MM.1S (cell line): ENCODE data around the gene WFDC6.
"Not testable (repeated sequence)": the region's sequence is repeated elsewhere in the genome, so short reads cannot be mapped to it uniquely, and the experiment has no call there.

Source experiments
- DNase-seq: peaks from one replicate; pipeline ENCODE4 v3.0.0-alpha.2; 2015
- H2AFZ ChIP-seq: fragments of 300-600 bp; sonication (generic); 2 replicates; pipeline ENCODE4 v1.6.0; 2016; ENCODE audit warnings: antibody characterized with exemption, low read length
- H3F3A ChIP-seq: fragments of 300-600 bp; sonication (generic); 2 replicates; pipeline ENCODE4 v1.6.1; 2016; ENCODE audit warnings: mild to moderate bottlenecking, antibody characterized with exemption, low read length, moderate library complexity, mixed read lengths; ENCODE audit not compliant: insufficient read depth
- H3K27ac ChIP-seq: fragments of 300-600 bp; sonication (generic); 2 replicates; pipeline ENCODE4 v1.5.1; 2016; ENCODE audit warnings: mild to moderate bottlenecking, low read length
- H3K27me3 ChIP-seq: fragments of 300-600 bp; sonication (generic); replicated peaks from 2 replicates; pipeline ENCODE4 v1.6.0; 2016; ENCODE audit warnings: low read length; ENCODE audit not compliant: insufficient read depth
- H3K36me3 ChIP-seq: fragments of 300-600 bp; sonication (generic); replicated peaks from 2 replicates; pipeline ENCODE4 v1.6.1; 2016; ENCODE audit warnings: mild to moderate bottlenecking, low read length, mixed read lengths; ENCODE audit not compliant: insufficient read depth
- H3K4me1 ChIP-seq: fragments of 300-600 bp; sonication (generic); 2 replicates; pipeline ENCODE4 v1.6.1; 2016; ENCODE audit warnings: low read length, mixed read lengths
- H3K4me2 ChIP-seq: fragments of 300-600 bp; sonication (generic); 2 replicates; pipeline ENCODE4 v1.6.0; 2016; ENCODE audit warnings: low read depth, low read length
- H3K4me3 ChIP-seq: fragments of 300-600 bp; sonication (generic); 2 replicates; pipeline ENCODE4 v1.5.1; 2016; ENCODE audit warnings: low read length, mixed read lengths
- H3K79me2 ChIP-seq: fragments of 300-600 bp; sonication (generic); 2 replicates; pipeline ENCODE4 v1.6.1; 2016; ENCODE audit warnings: mixed run types, low read length, mixed read lengths
- H3K9ac ChIP-seq: fragments of 300-600 bp; sonication (generic); 2 replicates; pipeline ENCODE4 v1.6.1; 2016; ENCODE audit warnings: low read length, mixed read lengths
- H3K9me2 ChIP-seq: fragments of 300-600 bp; sonication (generic); replicated peaks from 2 replicates; pipeline ENCODE4 v1.6.1; 2016; ENCODE audit warnings: mild to moderate bottlenecking, low read length, mixed read lengths; ENCODE audit not compliant: insufficient read depth
- H3K9me3 ChIP-seq: fragments of 300-600 bp; sonication (generic); replicated peaks from 2 replicates; pipeline ENCODE4 v1.6.1; 2016; ENCODE audit warnings: mild to moderate bottlenecking, low read length, mixed read lengths; ENCODE audit not compliant: insufficient read depth
- H4K20me1 ChIP-seq: fragments of 300-600 bp; sonication (generic); 2 replicates; pipeline ENCODE4 v1.6.1; 2016; ENCODE audit warnings: mild to moderate bottlenecking, low read length, moderate library complexity, mixed read lengths; ENCODE audit not compliant: insufficient read depth
- CTCF ChIP-seq: fragments of 300-600 bp; sonication (generic); IDR thresholded peaks from 2 replicates; pipeline ENCODE4 v1.5.1; 2016; ENCODE audit warnings: antibody characterized with exemption, low read length, mixed read lengths
- EZH2 ChIP-seq: fragments of 300-600 bp; sonication (generic); optimal IDR thresholded peaks from 2 replicates; pipeline ENCODE3; 2017; ENCODE audit warnings: low read depth, mild to moderate bottlenecking, antibody characterized with exemption, low read length, mixed read lengths
- EZH2phosphoT487 ChIP-seq: fragments of 300-600 bp; sonication (generic); IDR thresholded peaks from 2 replicates; pipeline ENCODE4 v1.6.1; 2018; ENCODE audit warnings: antibody characterized with exemption, low read length

WFDC6 gene

GRCh38 chr20:45539382-45539781 is at the start of gene WFDC6:
TSS of gene WFDC6 (minus strand) at chr20:45539482. CDS start at chr20:45539407, 75 bp downstream.
- TF ChIP-seq CTCF, result no peak
- no peak for TF ChIP-seq EZH2phosphoT487
- TF ChIP-seq EZH2, result no peak
- H3K79me2 ChIP-seq, result no peaks in the 10 kb centered on the region
- H3F3A ChIP-seq, result no peaks in the 10 kb centered on the region
- H3K9me2 ChIP-seq, result no peaks in the 10 kb centered on the region
- H3K9ac ChIP-seq, result no peak within 1 kb of the TSS
- no peak within 1 kb of the TSS for H3K27ac ChIP-seq
- no peak within 1 kb of the TSS for H3K4me3 ChIP-seq
- no peaks in the 10 kb centered on the region for H3K4me1 ChIP-seq
- no peak within 1 kb of the TSS for H2AFZ ChIP-seq
- H3K9me3 ChIP-seq, result no peaks in the 10 kb centered on the region
- no peak within 1 kb of the TSS for H3K4me2 ChIP-seq
- H4K20me1 ChIP-seq, result no peaks in the 10 kb centered on the region
- no peaks in the 10 kb centered on the region for H3K36me3 ChIP-seq
- no peaks in the 10 kb centered on the region for H3K27me3 ChIP-seq
- no peak for DNase-seq

GRCh38 chr20:45588800-45589199 is 49.5 kb upstream of the WFDC6 start:
- H3K27ac ChIP-seq, result no peak overlapping the region
- no peak for DNase-seq
- no peaks in the 10 kb centered on the region for H3F3A ChIP-seq
- H3K4me3 ChIP-seq, result no peak overlapping the region
- H3K9ac ChIP-seq, result no peak overlapping the region
- no peaks in the 10 kb centered on the region for H3K27me3 ChIP-seq
- H3K36me3 ChIP-seq, result no peaks in the 10 kb centered on the region
- H2AFZ ChIP-seq, result no peak overlapping the region
- H3K4me2 ChIP-seq, result no peak overlapping the region
- no peaks in the 10 kb centered on the region for H3K9me3 ChIP-seq
- TF ChIP-seq CTCF (no peak), EZH2phosphoT487 (no peak), EZH2 (no peak)
- H3K79me2 ChIP-seq, result no peaks in the 10 kb centered on the region
- no peaks in the 10 kb centered on the region for H3K4me1 ChIP-seq
- no peaks in the 10 kb centered on the region for H4K20me1 ChIP-seq
- no peaks in the 10 kb centered on the region for H3K9me2 ChIP-seq

- H3K9me3 ChIP-seq, H3K9ac ChIP-seq, H3K27me3 ChIP-seq, H3F3A ChIP-seq, H3K4me3 ChIP-seq, H3K27ac ChIP-seq, H3K9me2 ChIP-seq, H3K4me1 ChIP-seq, H2AFZ ChIP-seq, H3K4me2 ChIP-seq, H3K79me2 ChIP-seq, DNase-seq, H4K20me1 ChIP-seq, H3K36me3 ChIP-seq: not testable (repeated sequence)
Measured at GRCh38 chr20:45585986-45586385, 46.7 kb upstream of the WFDC6 start.

GRCh38 chr20:45584294-45584693 is 45.0 kb upstream of the WFDC6 start:
- H3K79me2 ChIP-seq, H2AFZ ChIP-seq, H3K36me3 ChIP-seq, H3F3A ChIP-seq, H4K20me1 ChIP-seq, H3K9me3 ChIP-seq, H3K4me3 ChIP-seq, H3K27me3 ChIP-seq, H3K9ac ChIP-seq, H3K4me1 ChIP-seq, DNase-seq, H3K4me2 ChIP-seq, H3K9me2 ChIP-seq, H3K27ac ChIP-seq: not testable (repeated sequence)
